HepG2 (cell line): ENCODE measurements around the gene CABLES2. TPM values are rescaled to one million over a fixed set of nuclear protein-coding genes. Genes with fewer than 3 reads are reported as not detected.

ENCODE experiments used
- AGO1 ChIP-seq: fragments of 200-400 bp; formaldehyde crosslinking; IDR thresholded peaks from 2 replicates; pipeline ENCODE4 v1.6.1; 2017; ENCODE audit warnings: mild to moderate bottlenecking, low read depth, low read length, moderate library complexity; ENCODE audit not compliant: poor library complexity, severe bottlenecking
- AKNA ChIP-seq: sonication (generic); formaldehyde crosslinking; IDR thresholded peaks from 2 replicates; pipeline ENCODE4 v1.4.0; 2020; ENCODE audit warnings: missing genetic modification reagents, borderline replicate concordance
- ARID5B ChIP-seq: IDR thresholded peaks from 2 replicates; pipeline ENCODE4 v1.4.0; 2020; ENCODE audit warnings: mild to moderate bottlenecking, missing genetic modification reagents
- CBX5 ChIP-seq: sonication (generic); formaldehyde crosslinking; IDR thresholded peaks from 2 replicates; pipeline ENCODE4 v1.4.0; 2020; ENCODE audit warnings: missing genetic modification reagents, borderline replicate concordance
- HNRNPL ChIP-seq: fragments of 200-400 bp; formaldehyde crosslinking; IDR thresholded peaks from 2 replicates; pipeline ENCODE4 v1.6.1; 2017; ENCODE audit warnings: mild to moderate bottlenecking, low read depth, low read length
- KLF11 ChIP-seq: IDR thresholded peaks from 2 replicates; pipeline ENCODE4 v1.6.1; 2016; ENCODE audit warnings: missing compliant biosample characterization
- MAFK ChIP-seq, 2 experiments: IDR thresholded peaks in 1 of 2; conservative IDR thresholded peaks in 1 of 2; 2 replicates each; pipeline ENCODE4 v1.6.1; 2011; ENCODE audit warnings: improper control_type of control experiment in 2 of 2, low read length in 2 of 2
- MXD1 ChIP-seq: sonication (generic); formaldehyde crosslinking; IDR thresholded peaks from 2 replicates; pipeline ENCODE4 v1.4.0; 2020; ENCODE audit warnings: mild to moderate bottlenecking, missing genetic modification reagents
- MXD3 ChIP-seq: IDR thresholded peaks from 2 replicates; pipeline ENCODE4 v1.6.1; 2016; ENCODE audit warnings: mild to moderate bottlenecking, missing biosample characterization, missing genetic modification reagents
- NR1H2 ChIP-seq: sonication (generic); formaldehyde crosslinking; IDR thresholded peaks from 2 replicates; pipeline ENCODE4 v1.8.1; 2022; ENCODE audit warnings: low read depth, missing genetic modification reagents, borderline replicate concordance
- SALL1 ChIP-seq: sonication (generic); formaldehyde crosslinking; IDR thresholded peaks from 2 replicates; pipeline ENCODE4 v1.8.0; 2022; ENCODE audit warnings: mild to moderate bottlenecking, missing genetic modification reagents
- TFE3 ChIP-seq: IDR thresholded peaks from 2 replicates; pipeline ENCODE4 v1.6.1; 2016
- ZNF275 ChIP-seq: sonication (generic); formaldehyde crosslinking; IDR thresholded peaks from 2 replicates; pipeline ENCODE4 v1.8.0; 2022; ENCODE audit warnings: missing genetic modification reagents, mild to moderate bottlenecking, inconsistent platforms, borderline replicate concordance
- polyA plus RNA-seq, 8 experiments: library from polyadenylated mRNA; depleted of rRNA in 3 of 8; stranded (reverse) in 7 of 8; unstranded in 1 of 8; fragments of >200 nt; fragmentation: Illumina TruSeq in 4 of 8; extraction: Trizol in 4 of 8; gene quantifications; 2 replicates each; pipeline versions ENCODE4 v1.2.1 to v1.2.3, GENCODE V29; 2011 to 2016; ENCODE audit warnings: low read depth in 4 of 8, missing spikeins in 1 of 8, mixed read lengths in 1 of 8; ENCODE audit not compliant: insufficient read depth in 1 of 8
- total RNA-seq, 5 experiments: library from RNA; depleted of rRNA; stranded (reverse); fragments of >200 nt; fragmentation: Illumina TruSeq; extraction: Trizol; gene quantifications; 2 replicates each; pipeline ENCODE4 v1.2.3, GENCODE V29; 2016; ENCODE audit warnings: low read depth in 1 of 5

CABLES2 gene
- total and polyA plus RNA-seq, 2 of the 13 experiments (the other 11 are each of a cell fraction or from before 2014, with no cell fraction given) = 5.2 to 9.7 TPM

GRCh38 chr20:62405981-62406513, 1.0 kb downstream of the CABLES2 start (continued):
- TF ChIP-seq ARID5B (CRISPR knock-in tag) = no peak
- TF ChIP-seq ZNF275 (CRISPR knock-in tag) = no peak; the same call in 1 of the 2 replicates
- no peak; the same call in 1 of the 2 replicates for TF ChIP-seq MXD3
- TF ChIP-seq MAFK (conservative IDR thresholded peaks at IDR 0.05 in 1 of 2, IDR thresholded peaks at IDR 0.05 in 1 of 2; ENCODE audit: low read length in 2 of 2) = no peak
- TF ChIP-seq KLF11 (CRISPR knock-in tag) = no peak
- TF ChIP-seq SALL1 (CRISPR knock-in tag) = no peak; the same call in 1 of the 2 replicates
- peak; percentile 50; the same call in 1 of the 2 replicates for TF ChIP-seq MXD1
- TF ChIP-seq TFE3 (CRISPR knock-in tag) = no peak
- TF ChIP-seq NR1H2 = no peak
- no peak for TF ChIP-seq AKNA
- TF ChIP-seq CBX5 (CRISPR knock-in tag) = no peak
- no peak for TF ChIP-seq AGO1
- 0 out of 2 replicates have a peak, but pooled peaks have one; percentile 11 for TF ChIP-seq HNRNPL
